A673 (cell line): ENCODE measurements around the gene CCNB3.

Experiments used
- EZH2 ChIP-seq: fragments of 200-600 bp; sonication (generic); IDR thresholded peaks from 2 replicates; pipeline ENCODE4 v1.6.1; 2017; ENCODE audit warnings: borderline replicate concordance, low read depth, mild to moderate bottlenecking, mixed read lengths, antibody characterized with exemption, low read length; ENCODE audit not compliant: poor library complexity, severe bottlenecking
- TF ChIP-seq, protein P1 (sequence below): fragments of 300-800, 200-600 bp; sonication (generic); conservative IDR thresholded peaks from 2 replicates; pipeline ENCODE4 v1.5.1; 2017; ENCODE audit warnings: low read depth, mild to moderate bottlenecking, antibody characterized with exemption, low read length, moderate library complexity, mixed read lengths

DNA sequence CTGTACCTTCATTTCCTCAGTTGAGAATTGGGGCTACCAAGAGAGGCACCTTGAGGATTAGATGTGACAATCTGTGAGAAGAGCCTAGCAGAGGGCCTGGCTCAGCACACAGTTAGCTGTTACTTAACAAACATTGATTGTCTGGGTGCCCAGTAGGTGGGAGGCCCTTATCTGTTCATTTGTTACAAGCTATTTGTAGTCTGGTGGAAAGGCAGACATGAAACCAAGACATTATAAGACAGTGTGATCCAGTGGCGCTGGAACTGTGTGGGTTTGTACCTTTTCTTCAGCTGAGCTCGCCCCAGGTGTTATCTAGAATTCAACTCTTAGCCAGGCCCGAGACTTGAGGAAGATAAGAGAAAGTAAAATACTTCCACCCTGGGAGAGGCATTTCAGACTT lies 20.7 kb upstream of the CCNB3 start:
- TF ChIP-seq, protein P1, sequence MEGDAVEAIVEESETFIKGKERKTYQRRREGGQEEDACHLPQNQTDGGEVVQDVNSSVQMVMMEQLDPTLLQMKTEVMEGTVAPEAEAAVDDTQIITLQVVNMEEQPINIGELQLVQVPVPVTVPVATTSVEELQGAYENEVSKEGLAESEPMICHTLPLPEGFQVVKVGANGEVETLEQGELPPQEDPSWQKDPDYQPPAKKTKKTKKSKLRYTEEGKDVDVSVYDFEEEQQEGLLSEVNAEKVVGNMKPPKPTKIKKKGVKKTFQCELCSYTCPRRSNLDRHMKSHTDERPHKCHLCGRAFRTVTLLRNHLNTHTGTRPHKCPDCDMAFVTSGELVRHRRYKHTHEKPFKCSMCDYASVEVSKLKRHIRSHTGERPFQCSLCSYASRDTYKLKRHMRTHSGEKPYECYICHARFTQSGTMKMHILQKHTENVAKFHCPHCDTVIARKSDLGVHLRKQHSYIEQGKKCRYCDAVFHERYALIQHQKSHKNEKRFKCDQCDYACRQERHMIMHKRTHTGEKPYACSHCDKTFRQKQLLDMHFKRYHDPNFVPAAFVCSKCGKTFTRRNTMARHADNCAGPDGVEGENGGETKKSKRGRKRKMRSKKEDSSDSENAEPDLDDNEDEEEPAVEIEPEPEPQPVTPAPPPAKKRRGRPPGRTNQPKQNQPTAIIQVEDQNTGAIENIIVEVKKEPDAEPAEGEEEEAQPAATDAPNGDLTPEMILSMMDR = no peak
- TF ChIP-seq EZH2 = no peak
